Skeletal muscle tissue (tissue), 4 donors: ENCODE data around the gene TCF12. TPM values are rescaled to one million over a fixed set of nuclear protein-coding genes. Genes with fewer than 3 reads are reported as not detected.
A peak's percentile ranks its signal among the peaks of the same experiment; 100 is the strongest.

Source experiments
- H3K27ac ChIP-seq: one replicate; pipeline ENCODE4 v1.7.0; 2013; ENCODE audit warnings: mild to moderate bottlenecking, low read depth, low read length, inconsistent platforms
- H3K27me3 ChIP-seq, 3 donors: one replicate each; pipeline ENCODE4 v1.7.0; 2013; ENCODE audit warnings: low read length in 3 of 3; ENCODE audit not compliant: control insufficient read depth in 3 of 3, insufficient read depth in 3 of 3
- H3K36me3 ChIP-seq, 3 donors: one replicate each; pipeline ENCODE4 v1.7.0; 2013; ENCODE audit warnings: low read length in 3 of 3; ENCODE audit not compliant: control insufficient read depth in 3 of 3, insufficient read depth in 3 of 3
- H3K4me1 ChIP-seq, 3 donors: one replicate each; pipeline ENCODE4 v1.7.0; 2013; ENCODE audit warnings: low read length in 3 of 3, mild to moderate bottlenecking in 3 of 3; ENCODE audit not compliant: control insufficient read depth in 3 of 3, insufficient read depth in 3 of 3
- H3K4me3 ChIP-seq, 3 donors: one replicate each; pipeline ENCODE4 v1.7.0; 2013; ENCODE audit warnings: low read length in 3 of 3
- H3K9ac ChIP-seq, 3 donors: one replicate each; pipeline ENCODE4 v1.7.0; 2013; ENCODE audit warnings: low read length in 3 of 3, mild to moderate bottlenecking in 3 of 3, moderate library complexity in 2 of 3, low read depth in 1 of 3
- H3K9me3 ChIP-seq, 3 donors: one replicate each; pipeline ENCODE4 v1.7.0; 2013; ENCODE audit warnings: low read length in 3 of 3; ENCODE audit not compliant: control insufficient read depth in 3 of 3
- total RNA-seq: library from RNA; depleted of rRNA; stranded (reverse); fragments of >200 nt; gene quantifications from one replicate; pipeline ENCODE4 v1.2.3, GENCODE V29; 2014
- donor health status: Osteomylitis.

The TCF12 gene
- total RNA-seq, result 136 TPM

DNA sequence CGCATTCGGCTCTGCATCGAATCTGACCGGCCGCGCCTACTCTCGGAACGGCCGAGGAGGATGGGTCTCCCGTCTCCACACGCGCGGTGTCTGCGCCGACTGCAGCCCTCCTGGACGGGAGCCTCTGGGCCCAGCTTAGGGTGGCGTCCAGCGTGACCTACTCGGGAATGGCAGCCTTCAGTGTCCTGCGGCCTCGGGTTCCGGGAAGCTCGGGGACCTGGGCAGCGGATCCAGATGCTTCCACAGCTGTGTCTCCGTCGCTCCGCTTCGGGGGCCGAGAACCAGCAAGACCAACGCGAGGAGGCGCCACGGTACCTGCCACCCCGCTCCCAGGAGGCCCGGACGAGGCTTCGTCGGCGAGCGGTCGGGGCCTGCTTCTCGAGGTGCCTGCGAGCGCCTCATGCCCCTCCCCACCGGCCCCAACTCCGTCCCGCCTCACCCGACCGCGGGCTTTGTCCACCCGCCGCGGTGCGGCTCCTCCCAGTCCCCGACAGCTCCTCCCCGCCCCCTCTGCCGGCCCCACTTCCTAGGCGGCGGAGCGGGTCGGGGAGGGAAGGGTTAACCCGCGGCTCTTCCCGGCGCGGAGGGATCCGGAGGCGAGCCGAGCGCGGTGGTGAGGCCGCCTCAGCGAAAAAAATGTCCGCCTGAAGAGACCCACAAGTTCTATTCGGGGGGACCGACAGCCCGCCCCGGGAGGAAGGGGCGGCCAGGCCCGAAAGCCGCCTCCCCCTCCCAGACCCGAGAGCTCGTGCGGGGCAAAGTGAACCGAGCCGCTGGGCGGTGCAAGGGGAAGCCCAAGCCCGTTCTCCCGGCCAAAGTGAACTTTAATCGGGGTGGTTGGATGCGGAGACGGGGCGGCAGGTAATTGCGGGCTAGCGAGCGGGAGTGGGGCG is at the start of gene TCF12:
TCF12 (plus strand) TSS at position 599 of the 893 bp plus-strand sequence. CDS start 1,270 bp downstream, outside the sequence.
- Histone ChIP-seq H3K27me3 (no peaks in the 10 kb centered on the region), H3K4me1 (peaks cover 19 to 31% (median 24%) of the 10 kb centered on the region in 3 donors), H3K4me3 (peak within 1 kb of the TSS; percentile 86 to 97 (median 91)), H3K36me3 (peaks cover 0 to 3% (median 0%) of the 10 kb centered on the region in 3 donors), H3K27ac (peak within 1 kb of the TSS; percentile 94), H3K9me3 (no peaks in the 10 kb centered on the region), H3K9ac (peak within 1 kb of the TSS; percentile 90 to 95 (median 93))

DNA sequence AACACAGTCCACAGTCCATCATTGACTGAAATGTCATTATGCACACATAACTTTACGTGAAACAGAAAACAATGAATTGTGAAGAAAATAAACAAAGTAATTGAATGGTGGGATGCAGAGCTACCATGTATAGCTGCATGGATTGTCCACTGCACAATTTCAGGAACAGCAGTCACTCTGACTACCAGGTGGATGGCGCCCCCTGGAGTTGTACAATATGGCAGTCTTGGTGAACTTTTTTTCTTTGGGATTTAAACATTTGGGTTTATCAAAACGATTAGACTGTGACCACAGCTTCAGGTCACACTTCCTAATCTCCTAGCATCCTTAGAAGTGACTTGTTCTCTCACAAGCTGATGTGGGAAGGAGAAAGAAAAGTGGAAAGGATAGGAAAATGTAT is 48.9 kb upstream of the TCF12 start:
- Histone ChIP-seq H3K4me1 (peaks cover 0 to 5% (median 2%) of the 10 kb centered on the region in 3 donors), H3K9ac (no peak overlapping the region), H3K27ac (no peak overlapping the region), H3K4me3 (no peak overlapping the region), H3K36me3 (no peaks in the 10 kb centered on the region), H3K9me3 (no peaks in the 10 kb centered on the region), H3K27me3 (no peaks in the 10 kb centered on the region)

DNA sequence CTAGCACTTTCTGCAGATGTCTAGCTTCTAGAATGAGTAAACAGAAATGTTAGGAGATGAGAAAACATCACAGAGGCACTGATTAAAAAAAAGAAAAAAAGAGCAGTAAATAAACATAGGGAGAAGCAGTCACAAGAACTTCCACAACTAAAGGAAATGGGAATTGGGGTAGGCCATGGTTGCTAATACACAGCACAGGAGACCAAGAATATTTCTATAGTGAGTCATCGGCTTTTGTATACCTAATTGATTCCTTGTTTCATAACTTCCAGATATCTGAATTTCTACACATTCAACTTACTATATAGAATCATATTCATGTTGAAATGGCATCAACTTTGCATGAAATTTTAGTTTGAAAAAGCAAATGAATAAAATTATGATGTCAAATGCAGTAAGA is 47.3 kb upstream of the TCF12 start:
- Histone ChIP-seq H3K9ac (no peak overlapping the region), H3K4me1 (peaks cover 0 to 5% (median 2%) of the 10 kb centered on the region in 3 donors), H3K27me3 (no peaks in the 10 kb centered on the region), H3K36me3 (no peaks in the 10 kb centered on the region), H3K9me3 (no peaks in the 10 kb centered on the region), H3K4me3 (no peak overlapping the region), H3K27ac (no peak overlapping the region)

DNA sequence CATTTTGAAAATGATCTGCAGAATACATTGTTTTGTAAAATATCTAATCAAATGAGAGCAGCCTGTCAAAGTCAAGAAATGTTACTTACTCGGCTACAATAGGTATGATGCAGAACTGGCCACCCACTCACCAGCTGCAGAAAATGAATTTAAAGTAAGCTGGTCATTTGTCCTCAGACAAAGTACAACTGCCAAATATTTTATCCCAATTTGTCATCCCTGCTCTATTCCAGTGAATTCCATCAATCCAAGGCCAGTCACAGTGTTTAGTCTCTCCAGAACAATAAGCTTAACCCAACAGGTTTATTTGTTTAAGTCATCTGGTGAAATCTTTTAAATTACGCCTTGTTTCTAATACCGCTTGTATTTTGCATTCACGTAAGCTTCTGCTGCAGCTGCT is 46.6 kb upstream of the TCF12 start:
- Histone ChIP-seq H3K4me1 (peaks cover 0 to 5% (median 2%) of the 10 kb centered on the region in 3 donors), H3K4me3 (no peak overlapping the region), H3K27ac (no peak overlapping the region), H3K9me3 (no peaks in the 10 kb centered on the region), H3K9ac (no peak overlapping the region), H3K27me3 (no peaks in the 10 kb centered on the region), H3K36me3 (no peaks in the 10 kb centered on the region)

DNA sequence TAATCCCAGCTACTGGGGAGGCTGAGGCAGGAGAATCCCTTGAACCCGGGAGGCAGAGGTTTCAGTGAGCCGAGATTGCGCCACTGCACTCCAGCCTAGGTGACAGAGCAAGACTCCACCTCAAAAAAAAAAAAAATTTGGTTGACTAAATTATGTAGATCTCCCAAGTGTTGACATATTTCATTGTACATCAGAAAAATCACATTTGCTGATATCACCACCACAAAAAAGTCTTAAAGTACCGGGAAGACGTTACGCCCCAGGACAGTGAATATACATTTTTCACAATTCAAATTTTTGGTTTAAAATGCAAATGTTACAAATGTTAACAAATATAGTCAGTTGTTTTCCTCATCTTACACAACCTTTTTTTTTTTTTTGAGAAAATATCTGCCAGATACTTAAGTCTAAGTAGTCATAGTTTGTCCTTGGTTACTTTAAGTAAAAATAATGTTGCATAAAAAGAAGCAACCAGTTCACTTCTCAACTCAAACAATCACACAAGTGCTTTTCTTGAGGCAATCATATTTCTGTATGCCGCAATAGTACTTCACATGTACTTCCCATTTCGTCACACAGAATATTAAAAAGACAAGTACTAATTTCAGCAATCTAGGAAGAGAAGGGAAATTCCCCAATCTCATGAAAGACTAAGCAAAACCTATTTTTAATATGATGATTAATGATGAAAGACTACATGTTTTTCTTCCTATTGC is 41.0 kb upstream of the TCF12 start:
- Histone ChIP-seq H3K4me3 (no peak overlapping the region), H3K27ac (no peak overlapping the region), H3K9ac (no peak overlapping the region), H3K27me3 (no peaks in the 10 kb centered on the region), H3K4me1 (no peaks in the 10 kb centered on the region), H3K36me3 (no peaks in the 10 kb centered on the region), H3K9me3 (no peaks in the 10 kb centered on the region)

DNA sequence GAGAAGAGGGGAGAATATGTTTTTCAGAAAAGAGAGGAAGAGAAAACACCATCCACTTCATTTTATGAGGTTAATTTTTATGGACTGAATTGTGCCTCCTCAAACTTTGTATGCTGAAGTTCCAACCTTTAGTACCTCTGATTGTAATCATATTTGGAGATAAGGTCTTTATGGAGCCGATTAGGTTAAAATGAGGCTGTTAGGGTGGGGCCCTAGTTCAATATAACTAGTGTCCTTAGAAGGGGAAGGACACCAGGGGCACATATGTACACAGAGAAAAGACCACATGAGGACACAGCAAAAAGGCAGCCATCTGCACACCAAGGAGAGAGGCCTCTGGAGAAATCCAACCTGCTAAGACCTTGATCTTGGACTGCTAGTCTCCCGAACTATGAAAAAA is 38.9 kb upstream of the TCF12 start:
- Histone ChIP-seq H3K9me3 (no peaks in the 10 kb centered on the region), H3K36me3 (no peaks in the 10 kb centered on the region), H3K4me3 (no peak overlapping the region), H3K27ac (no peak overlapping the region), H3K27me3 (no peaks in the 10 kb centered on the region), H3K4me1 (no peaks in the 10 kb centered on the region), H3K9ac (no peak overlapping the region)

DNA sequence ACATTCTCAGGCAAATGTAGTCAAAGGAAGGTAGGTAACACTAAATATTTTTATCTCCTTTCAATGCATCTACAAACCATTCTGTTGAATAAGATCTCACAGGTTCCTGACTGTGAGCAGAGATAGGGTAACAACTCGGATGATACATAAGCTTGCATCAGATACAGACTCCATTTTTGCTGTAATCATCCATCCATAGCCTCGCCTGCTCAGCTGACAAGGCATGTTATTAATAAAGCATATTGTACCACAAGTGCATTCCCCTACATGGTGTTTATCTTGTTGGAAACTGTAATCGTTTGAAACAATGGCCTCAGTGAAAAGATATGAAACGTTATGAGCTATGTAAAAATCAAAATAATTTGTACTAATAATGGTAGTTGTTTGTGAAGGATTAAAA is 35.4 kb upstream of the TCF12 start:
- Histone ChIP-seq H3K27me3 (no peaks in the 10 kb centered on the region), H3K4me3 (no peak overlapping the region), H3K9me3 (no peaks in the 10 kb centered on the region), H3K36me3 (no peaks in the 10 kb centered on the region), H3K9ac (no peak overlapping the region), H3K4me1 (peaks cover 11 to 18% (median 12%) of the 10 kb centered on the region in 3 donors), H3K27ac (no peak overlapping the region)

DNA sequence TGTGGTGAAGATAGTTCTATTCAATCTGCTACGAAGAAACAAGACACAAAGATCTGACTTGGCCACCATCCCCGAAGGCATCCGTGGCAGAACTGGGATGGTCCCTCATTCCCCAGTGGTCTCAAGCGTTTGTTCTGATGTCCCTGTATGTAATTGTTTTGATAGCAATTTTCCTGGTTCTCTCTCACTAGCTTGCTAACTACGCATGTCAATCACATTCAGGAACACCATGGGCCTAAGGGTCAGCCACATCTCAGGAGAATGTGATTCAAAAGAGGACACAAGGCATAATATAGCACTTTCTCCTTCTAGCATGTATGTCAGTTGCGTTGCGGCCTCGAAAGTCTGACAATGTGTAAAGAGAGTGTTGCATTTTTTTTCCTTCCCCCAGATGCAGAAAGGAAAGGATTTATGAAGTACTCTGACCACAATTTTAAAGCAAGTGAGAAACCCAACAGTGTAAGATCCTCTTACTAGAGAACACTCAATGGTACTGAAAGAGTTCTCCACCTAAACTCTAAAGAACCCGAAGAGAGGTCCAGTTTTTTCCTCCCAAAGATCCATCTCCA is 32.0 kb upstream of the TCF12 start:
- H3K27me3 ChIP-seq, result no peaks in the 10 kb centered on the region
- H3K9ac ChIP-seq, result peak overlapping the region; percentile 84 to 90 (median 87)
- H3K27ac ChIP-seq, result peak overlapping the region; percentile 96
- peaks cover 12 to 18% (median 14%) of the 10 kb centered on the region in 3 donors for H3K4me1 ChIP-seq
- H3K4me3 ChIP-seq, result peak overlapping the region; percentile 76 to 84 (median 78)
- peaks cover 0 to 2% (median 0%) of the 10 kb centered on the region in 3 donors for H3K36me3 ChIP-seq
- H3K9me3 ChIP-seq, result no peaks in the 10 kb centered on the region

DNA sequence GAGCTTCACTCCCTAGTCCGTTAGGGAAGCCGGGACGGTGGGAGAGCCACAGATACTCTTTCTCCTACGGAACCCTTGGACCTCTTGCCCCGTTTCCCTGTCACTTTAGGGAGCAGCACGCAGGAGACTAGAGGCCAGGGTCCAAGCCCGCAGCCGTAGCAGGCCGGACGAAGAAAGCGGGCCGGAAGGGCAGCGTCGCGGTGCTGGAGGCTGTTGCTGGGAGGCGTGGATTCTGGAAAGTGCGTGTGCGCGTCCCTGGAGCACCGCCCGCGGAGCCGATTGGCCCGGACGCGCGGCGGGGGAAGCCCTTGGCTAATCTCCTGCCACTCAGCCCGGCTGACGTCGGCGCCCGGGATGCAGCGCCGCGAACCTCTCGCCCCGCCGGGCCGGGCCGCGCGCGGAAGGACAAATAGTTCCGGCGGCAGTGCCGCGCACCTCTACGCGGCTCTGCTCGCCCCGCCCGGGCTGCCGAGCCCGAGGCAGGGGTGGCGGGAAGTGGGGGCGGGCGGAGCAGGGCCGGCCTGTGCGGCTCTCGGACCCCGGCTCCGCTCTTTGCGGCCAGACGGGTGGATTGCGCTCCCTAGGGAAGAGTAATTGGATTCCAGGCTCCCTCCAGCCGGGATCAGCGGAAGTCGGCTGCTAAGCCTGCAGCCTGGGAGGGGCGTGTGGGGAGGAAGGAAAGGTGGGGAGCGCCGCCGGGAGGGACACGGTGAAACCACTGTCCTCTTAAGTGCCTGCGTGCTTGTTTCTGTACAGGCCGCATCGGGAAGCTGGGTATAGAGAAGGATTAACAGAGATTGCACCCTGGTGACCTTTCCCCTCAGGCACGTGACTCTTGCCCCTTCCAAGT is 31.3 kb upstream of the TCF12 start:
- Histone ChIP-seq H3K27ac (peak overlapping the region; percentile 96), H3K36me3 (peaks cover 0 to 2% (median 0%) of the 10 kb centered on the region in 3 donors), H3K27me3 (no peaks in the 10 kb centered on the region), H3K9me3 (no peaks in the 10 kb centered on the region), H3K4me1 (peaks cover 12 to 18% (median 14%) of the 10 kb centered on the region in 3 donors), H3K4me3 (peak overlapping the region; percentile 78 to 85 (median 84)), H3K9ac (peak overlapping the region; percentile 90 to 94 (median 91))
